Mesenchymal stem cell (in vitro differentiated cells and primary cell): ENCODE results near the gene THTPA.
"Not testable (repeated sequence)": the region's sequence is repeated elsewhere in the genome, so short reads cannot be mapped to it uniquely, and the experiment has no call there.

Experiments
- DNase-seq: peaks from one replicate; pipeline ENCODE4 v3.0.0-alpha.2; 2013
- H2AFZ ChIP-seq: one replicate; pipeline ENCODE4 v1.6.1; 2013; ENCODE audit warnings: low read depth, mild to moderate bottlenecking, control low read depth, inconsistent platforms, low read length, moderate library complexity
- H2AK5ac ChIP-seq: 2 replicates; pipeline ENCODE4 v1.6.1; 2013; ENCODE audit warnings: low read length, moderate library complexity, mild to moderate bottlenecking, inconsistent platforms; ENCODE audit not compliant: severe bottlenecking
- H2BK120ac ChIP-seq: one replicate; pipeline ENCODE4 v1.6.1; 2013; ENCODE audit warnings: low read depth, mild to moderate bottlenecking, inconsistent platforms, low read length, moderate library complexity
- H2BK12ac ChIP-seq, 2 experiments: one replicate each; pipeline ENCODE4 v1.6.1; 2013; ENCODE audit warnings: inconsistent platforms in 2 of 2, low read length in 2 of 2, mild to moderate bottlenecking in 2 of 2, moderate library complexity in 2 of 2, control low read depth in 1 of 2
- H2BK15ac ChIP-seq: one replicate; pipeline ENCODE4 v1.6.1; 2013; ENCODE audit warnings: mild to moderate bottlenecking, low read depth, inconsistent platforms; ENCODE audit not compliant: poor library complexity, severe bottlenecking
- H2BK5ac ChIP-seq: 2 replicates; pipeline ENCODE4 v1.6.1; 2013; ENCODE audit warnings: low read depth, mild to moderate bottlenecking, low read length, control low read depth, inconsistent platforms; ENCODE audit not compliant: poor library complexity, severe bottlenecking
- H3K14ac ChIP-seq, 2 experiments: one replicate each; pipeline ENCODE4 v1.6.1; 2013; ENCODE audit warnings: inconsistent platforms in 2 of 2, low read length in 2 of 2, control low read depth in 1 of 2, mild to moderate bottlenecking in 1 of 2, moderate library complexity in 1 of 2
- H3K18ac ChIP-seq, 2 experiments: one replicate each; pipeline ENCODE4 v1.6.1; 2013; ENCODE audit warnings: inconsistent platforms in 2 of 2, low read length in 2 of 2, control low read depth in 1 of 2, low read depth in 1 of 2, mild to moderate bottlenecking in 1 of 2
- H3K23ac ChIP-seq, 2 experiments: one replicate each; pipeline ENCODE4 v1.6.1; 2013; ENCODE audit warnings: inconsistent platforms in 2 of 2, low read length in 2 of 2, mild to moderate bottlenecking in 2 of 2, moderate library complexity in 2 of 2, control low read depth in 1 of 2
- H3K27ac ChIP-seq: 2 replicates; pipeline ENCODE4 v1.5.1; 2013; ENCODE audit warnings: mild to moderate bottlenecking, moderate library complexity, low read length, control low read depth, inconsistent platforms; ENCODE audit not compliant: poor library complexity, severe bottlenecking
- H3K27me3 ChIP-seq, 2 experiments: 2 replicates each; pipeline versions ENCODE4 v1.6.1 to v1.7.0; 2013; ENCODE audit warnings: low read length in 2 of 2, mild to moderate bottlenecking in 2 of 2, moderate library complexity in 2 of 2, control low read depth in 1 of 2, inconsistent platforms in 1 of 2; ENCODE audit not compliant: control insufficient read depth in 1 of 2, insufficient read depth in 1 of 2
- H3K36me3 ChIP-seq, 2 experiments: 2 replicates each; pipeline versions ENCODE4 v1.6.1 to v1.7.0; 2013; ENCODE audit warnings: low read length in 2 of 2, control low read depth in 1 of 2, inconsistent platforms in 1 of 2, low read depth in 1 of 2, mild to moderate bottlenecking in 1 of 2; ENCODE audit not compliant: insufficient read depth in 2 of 2, control insufficient read depth in 1 of 2
- H3K4ac ChIP-seq, 2 experiments: one replicate each; pipeline ENCODE4 v1.6.1; 2013; ENCODE audit warnings: inconsistent platforms in 2 of 2, low read length in 2 of 2, mild to moderate bottlenecking in 2 of 2, moderate library complexity in 2 of 2, control low read depth in 1 of 2, low read depth in 1 of 2
- H3K4me1 ChIP-seq: 2 replicates; pipeline ENCODE4 v1.6.1; 2013; ENCODE audit warnings: low read depth, low read length, control low read depth; ENCODE audit not compliant: control insufficient read depth, insufficient read depth
- H3K4me2 ChIP-seq: 2 replicates; pipeline ENCODE4 v1.6.1; 2013; ENCODE audit warnings: low read length, mild to moderate bottlenecking, inconsistent platforms; ENCODE audit not compliant: poor library complexity, severe bottlenecking
- H3K4me3 ChIP-seq, 2 experiments: 2 replicates each; pipeline versions ENCODE4 v1.5.1 to v1.7.0; 2013; ENCODE audit warnings: low read length in 2 of 2, mild to moderate bottlenecking in 2 of 2, control low read depth in 1 of 2, low read depth in 1 of 2; ENCODE audit not compliant: insufficient read depth in 1 of 2
- H3K79me1 ChIP-seq: replicated peaks from 2 replicates; pipeline ENCODE4 v1.6.1; 2013; ENCODE audit warnings: mild to moderate bottlenecking, control low read depth, low read length, inconsistent platforms; ENCODE audit not compliant: poor library complexity, severe bottlenecking
- H3K9ac ChIP-seq: 2 replicates; pipeline ENCODE4 v1.7.0; 2013; ENCODE audit warnings: mild to moderate bottlenecking, low read length, moderate library complexity
- H3K9me3 ChIP-seq: 2 replicates; pipeline ENCODE4 v1.7.0; 2013; ENCODE audit warnings: mild to moderate bottlenecking, low read length; ENCODE audit not compliant: control insufficient read depth
- H4K8ac ChIP-seq: one replicate; pipeline ENCODE4 v1.6.1; 2013; ENCODE audit warnings: inconsistent platforms, mild to moderate bottlenecking, low read length, moderate library complexity
- H4K91ac ChIP-seq: one replicate; pipeline ENCODE4 v1.6.1; 2013; ENCODE audit warnings: mild to moderate bottlenecking, low read length, inconsistent platforms
- WGBS: methylation state at CpG from one replicate; pipeline ENCODE4 v1.1.7; 2013; ENCODE audit warnings: mixed read lengths; 5-methylcytosine and 5-hydroxymethylcytosine counted together

THTPA gene

DNA sequence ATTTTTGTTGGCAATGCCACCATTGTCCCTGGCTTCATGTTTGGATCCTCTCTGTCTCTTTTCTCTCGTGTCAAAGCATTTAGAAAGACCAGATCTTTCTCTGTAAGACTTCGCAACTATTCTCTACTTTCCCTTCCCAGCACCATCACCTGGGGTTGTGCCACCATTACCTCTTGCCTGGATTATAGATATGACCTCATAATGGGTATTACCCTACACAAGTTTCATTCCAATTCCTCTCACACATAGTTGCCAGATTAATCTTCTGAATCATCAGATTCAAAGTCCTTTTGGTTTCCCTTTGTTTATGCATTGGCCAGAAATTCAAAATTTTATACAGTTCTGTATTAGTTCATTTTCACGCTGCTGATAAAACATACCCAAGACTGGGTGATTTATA, 52.9 kb downstream of the THTPA start:
- H2BK5ac ChIP-seq, result no peak overlapping the region
- 51% methylated on average over 3 of the region's 3 CpGs for WGBS
- H2AFZ ChIP-seq, result no peak overlapping the region
- H3K36me3 ChIP-seq, result no peaks in the 10 kb centered on the region
- H3K27ac ChIP-seq, result no peak overlapping the region
- H3K27me3 ChIP-seq, result peaks cover 26 to 64% of the 10 kb centered on the region in 2 experiments
- no peak overlapping the region for H3K9ac ChIP-seq
- H3K4me3 ChIP-seq, result no peak overlapping the region
- no peaks in the 10 kb centered on the region for H3K4me1 ChIP-seq
- H2BK120ac ChIP-seq, result no peak overlapping the region
- H4K8ac ChIP-seq, result no peak overlapping the region
- no peak overlapping the region for H2BK15ac ChIP-seq
- no peaks in the 10 kb centered on the region for H3K9me3 ChIP-seq
- H2BK12ac ChIP-seq, result no peak overlapping the region
- no peak overlapping the region for H2AK5ac ChIP-seq
- H3K79me1 ChIP-seq, result no peaks in the 10 kb centered on the region
- no peak overlapping the region for H3K14ac ChIP-seq
- DNase-seq, result no peak
- H3K4me2 ChIP-seq, result no peak overlapping the region
- no peak overlapping the region for H4K91ac ChIP-seq
- H3K18ac ChIP-seq, result no peak overlapping the region
- no peak overlapping the region for H3K23ac ChIP-seq
- no peak overlapping the region for H3K4ac ChIP-seq

- H4K8ac ChIP-seq, H4K91ac ChIP-seq, H2AK5ac ChIP-seq, H3K36me3 ChIP-seq, H3K4me1 ChIP-seq, H3K14ac ChIP-seq, H2AFZ ChIP-seq, H2BK15ac ChIP-seq, H3K23ac ChIP-seq, H2BK12ac ChIP-seq, H3K27ac ChIP-seq, H2BK120ac ChIP-seq, H3K4me2 ChIP-seq, H3K79me1 ChIP-seq, DNase-seq, H2BK5ac ChIP-seq, H3K18ac ChIP-seq, H3K4ac ChIP-seq, H3K4me3 ChIP-seq, H3K9me3 ChIP-seq, H3K9ac ChIP-seq: not testable (repeated sequence)
- WGBS, result 54% methylated on average over 5 of the region's 7 CpGs
- H3K27me3 ChIP-seq, result peaks cover 31 to 70% of the 10 kb centered on the region in 2 experiments
These were observed 53.5 kb downstream of the THTPA start for GRCh38 chr14:23609411-23610089.
